B cell (primary cell): Measurements from ENCODE around the gene PML. TPM values are rescaled to one million over a fixed set of nuclear protein-coding genes. Genes with fewer than 3 reads are reported as not detected.

Source experiments
- ATAC-seq: fragments of 200-7000 bp; cut with Tn5 transposase; one replicate; pipeline ENCODE4 v1.10.0; 2021; ENCODE audit warnings: low read depth, mild to moderate bottlenecking, moderate number of reproducible peaks, moderate library complexity
- CTCF ChIA-PET: fragments of 350-600 bp; sonication (Branson Sonifier 250); formaldehyde crosslinking; loops from one replicate; lab custom pipeline; 2021; ENCODE audit warnings: antibody characterized with exemption, inconsistent platforms; lab: Charles Lee
- POLR2A ChIA-PET: fragments of 350-600 bp; sonication (Branson Sonifier 250); formaldehyde crosslinking; loops from one replicate; lab custom pipeline; 2021; ENCODE audit warnings: antibody characterized with exemption; lab: Charles Lee
- DNase-seq: peaks from one replicate; pipeline ENCODE4 v3.0.0; 2013
- H2AFZ ChIP-seq: 2 replicates; pipeline ENCODE4 v1.6.1; 2012; ENCODE audit warnings: mild to moderate bottlenecking, low read depth, low read length; ENCODE audit not compliant: insufficient read depth, poor library complexity, severe bottlenecking
- H3K27ac ChIP-seq, 2 donors: 1 replicate in 1 of 2; 2 replicates in 1 of 2; pipeline ENCODE4 v1.5.1; 2012 to 2013; ENCODE audit warnings: low read length in 2 of 2, mild to moderate bottlenecking in 2 of 2, moderate library complexity in 1 of 2
- H3K27me3 ChIP-seq, 4 experiments: fragments of 200-600 bp in 1 of 4; sonication (generic) in 1 of 4; replicated peaks in 1 of 4; 1 replicate in 2 of 4; 2 replicates in 2 of 4; pipeline versions ENCODE4 v1.6.1 to v1.7.0; 2013 to 2016; ENCODE audit warnings: low read length in 3 of 4, mild to moderate bottlenecking in 2 of 4, mixed read lengths in 1 of 4, moderate library complexity in 1 of 4; ENCODE audit not compliant: insufficient read depth in 4 of 4, control insufficient read depth in 3 of 4; ENCODE audit errors: control extremely low read depth in 1 of 4
- H3K36me3 ChIP-seq, 2 experiments: replicated peaks in 1 of 2; 1 replicate in 1 of 2; 2 replicates in 1 of 2; pipeline versions ENCODE4 v1.6.1 to v1.7.1; 2013; ENCODE audit warnings: low read length in 1 of 2; ENCODE audit not compliant: insufficient read depth in 2 of 2, control insufficient read depth in 1 of 2; ENCODE audit errors: control extremely low read depth in 1 of 2, extremely low read depth in 1 of 2
- H3K4me1 ChIP-seq, 2 donors: fragments of 200-600 bp in 1 of 2; sonication (generic) in 1 of 2; 1 replicate in 1 of 2; 2 replicates in 1 of 2; pipeline versions ENCODE4 v1.5.1 to v1.6.1; 2013 to 2017; ENCODE audit warnings: low read length in 2 of 2; ENCODE audit not compliant: control insufficient read depth in 2 of 2, insufficient read depth in 2 of 2
- H3K4me2 ChIP-seq: replicated peaks from 2 replicates; pipeline ENCODE3; 2012; ENCODE audit warnings: mild to moderate bottlenecking, low read depth, low read length; ENCODE audit not compliant: poor library complexity, severe bottlenecking
- H3K4me3 ChIP-seq, 5 experiments: fragments of 200-600 bp in 1 of 5; sonication (generic) in 1 of 5; 1 replicate in 3 of 5; 2 replicates in 2 of 5; pipeline versions ENCODE4 v1.5.1 to v1.7.0; 2011 to 2016; ENCODE audit warnings: low read length in 4 of 5, mild to moderate bottlenecking in 4 of 5, low read depth in 2 of 5, control low read depth in 1 of 5, moderate library complexity in 1 of 5; ENCODE audit not compliant: insufficient read depth in 1 of 5; ENCODE audit errors: control extremely low read depth in 1 of 5, extremely low read depth in 1 of 5
- H3K79me2 ChIP-seq: fragments of 200-600 bp; sonication (generic); one replicate; pipeline ENCODE4 v1.6.0; 2016; ENCODE audit warnings: low read length; ENCODE audit not compliant: control insufficient read depth, insufficient read depth
- H3K9ac ChIP-seq: fragments of 200-600 bp; sonication (generic); 2 replicates; pipeline ENCODE4 v1.6.1; 2017; ENCODE audit warnings: mild to moderate bottlenecking, low read length, moderate library complexity
- H3K9me3 ChIP-seq, 3 donors: one replicate each; pipeline versions ENCODE4 v1.6.1 to v1.7.1; 2013; ENCODE audit warnings: low read length in 2 of 3; ENCODE audit not compliant: control insufficient read depth in 2 of 3, insufficient read depth in 1 of 3; ENCODE audit errors: control extremely low read depth in 1 of 3
- H4K20me1 ChIP-seq: 2 replicates; pipeline ENCODE4 v1.6.0; 2012; ENCODE audit warnings: mild to moderate bottlenecking, low read length; ENCODE audit not compliant: insufficient read depth, control insufficient read depth, poor library complexity, severe bottlenecking
- H3K27ac Mint-ChIP-seq: one replicate; pipeline ENCODE4 v1.8.0; 2021; ENCODE audit warnings: mixed read lengths
- H3K27me3 Mint-ChIP-seq: one replicate; pipeline ENCODE4 v1.8.0; 2021; ENCODE audit warnings: mixed read lengths
- H3K4me1 Mint-ChIP-seq: one replicate; pipeline ENCODE4 v1.8.0; 2021; ENCODE audit warnings: mixed read lengths
- H3K4me3 Mint-ChIP-seq: one replicate; pipeline ENCODE4 v1.8.0; 2021; ENCODE audit warnings: mixed read lengths
- H3K9me3 Mint-ChIP-seq: one replicate; pipeline ENCODE4 v1.8.0; 2022; ENCODE audit warnings: mixed read lengths; ENCODE audit not compliant: insufficient read depth
- CTCF ChIP-seq: fragments of 200-600 bp; IDR thresholded peaks from one replicate; pipeline ENCODE4 v1.8.0; 2022; ENCODE audit warnings: antibody characterized with exemption, mild to moderate bottlenecking
- EZH2 ChIP-seq: IDR thresholded peaks from 2 replicates; pipeline ENCODE4 v1.6.1; 2012; ENCODE audit warnings: borderline replicate concordance, low read depth, mild to moderate bottlenecking, moderate library complexity, low read length; ENCODE audit not compliant: insufficient read depth, poor library complexity, severe bottlenecking
- WGBS: methylation state at CpG from one replicate; pipeline ENCODE4 v1.1.5; 2013; ENCODE audit warnings: missing lambda C conversion rate; ENCODE audit not compliant: insufficient coverage; 5-methylcytosine and 5-hydroxymethylcytosine counted together
- intact Hi-C: fragments of 100-400 bp; cut with micrococcal nuclease; formaldehyde crosslinking; loops from one replicate; pipeline ENCODE4 v1.10.0; 2022
- polyA plus RNA-seq: library from polyadenylated mRNA; depleted of rRNA; stranded (reverse); fragments of >200 nt; gene quantifications from 2 replicates; pipeline ENCODE4 v1.2.3, GENCODE V29; 2012
- total RNA-seq, 2 donors: library from RNA; stranded (reverse); fragments of 120-200 nt in 1 of 2; gene quantifications; 1 replicate in 1 of 2; 2 replicates in 1 of 2; pipeline versions ENCODE4 v1.2.3 to v1.2.4, GENCODE V29; 2013 to 2022

PML gene
- total and polyA plus RNA-seq, 2 donors (not counting 1 experiment from before 2014, with no cell fraction given): 59.2 to 66.3 TPM

GRCh38 chr15:74043425-74044266 is 49.1 kb downstream of the PML start:
- H3K9ac ChIP-seq: no peak overlapping the region
- H2AFZ ChIP-seq: no peak overlapping the region
- H3K4me1 ChIP-seq: peaks cover 4 to 6% of the 10 kb centered on the region in 2 donors
- no peak overlapping the region for H3K4me3 Mint-ChIP-seq
- ChIA-PET CTCF (interaction anchor here (1.4 to 4.0 kb wide), 2 partner anchors 11 to 71 kb away, joined by 4 to 14 read pairs; no protein-coding TSS in a partner anchor), POLR2A (no interaction called here)
- intact Hi-C loops: no loop called here
- DNase-seq (no peak), ATAC-seq (no peak)
- H3K9me3 Mint-ChIP-seq: no peaks in the 10 kb centered on the region
- H3K4me1 Mint-ChIP-seq: peaks cover 7% of the 10 kb centered on the region
- WGBS: 94% methylated on average over 6 of the region's 7 CpGs
- no peak overlapping the region for H3K4me2 ChIP-seq
- H3K9me3 ChIP-seq: no peaks in the 10 kb centered on the region
- H3K27ac Mint-ChIP-seq: no peak overlapping the region
- H3K36me3 ChIP-seq: peaks cover 0 to 25% of the 10 kb centered on the region in 2 experiments
- H3K4me3 ChIP-seq: no peak overlapping the region
- no peak overlapping the region for H3K27ac ChIP-seq
- H4K20me1 ChIP-seq: no peaks in the 10 kb centered on the region
- TF ChIP-seq EZH2 (no peak), CTCF (no peak)
- H3K27me3 Mint-ChIP-seq: no peaks in the 10 kb centered on the region
- H3K27me3 ChIP-seq: no peaks in the 10 kb centered on the region
- H3K79me2 ChIP-seq: no peaks in the 10 kb centered on the region
